A549 treated with Mapracorat at 1 μM for 4 hours (cell line): Measurements from ENCODE around the gene CCDC89. TPM values are rescaled to one million over a fixed set of nuclear protein-coding genes. Genes with fewer than 3 reads are reported as not detected.

ENCODE experiments used
- total RNA-seq: library from RNA; stranded (reverse); fragments of 200-300 nt; extraction: Qiagen RNA extraction; gene quantifications from 5 replicates; pipeline ENCODE4 v1.2.3, GENCODE V29; 2022

CCDC89 gene
- not detected in 5 replicates for total RNA-seq

GRCh38 chr11:85685820-85686459 lies at the start of gene CCDC89:
Gene CCDC89, minus strand, starts transcription at chr11:85686195. Its CDS starts 65 bp downstream, at chr11:85686130.

DNA sequence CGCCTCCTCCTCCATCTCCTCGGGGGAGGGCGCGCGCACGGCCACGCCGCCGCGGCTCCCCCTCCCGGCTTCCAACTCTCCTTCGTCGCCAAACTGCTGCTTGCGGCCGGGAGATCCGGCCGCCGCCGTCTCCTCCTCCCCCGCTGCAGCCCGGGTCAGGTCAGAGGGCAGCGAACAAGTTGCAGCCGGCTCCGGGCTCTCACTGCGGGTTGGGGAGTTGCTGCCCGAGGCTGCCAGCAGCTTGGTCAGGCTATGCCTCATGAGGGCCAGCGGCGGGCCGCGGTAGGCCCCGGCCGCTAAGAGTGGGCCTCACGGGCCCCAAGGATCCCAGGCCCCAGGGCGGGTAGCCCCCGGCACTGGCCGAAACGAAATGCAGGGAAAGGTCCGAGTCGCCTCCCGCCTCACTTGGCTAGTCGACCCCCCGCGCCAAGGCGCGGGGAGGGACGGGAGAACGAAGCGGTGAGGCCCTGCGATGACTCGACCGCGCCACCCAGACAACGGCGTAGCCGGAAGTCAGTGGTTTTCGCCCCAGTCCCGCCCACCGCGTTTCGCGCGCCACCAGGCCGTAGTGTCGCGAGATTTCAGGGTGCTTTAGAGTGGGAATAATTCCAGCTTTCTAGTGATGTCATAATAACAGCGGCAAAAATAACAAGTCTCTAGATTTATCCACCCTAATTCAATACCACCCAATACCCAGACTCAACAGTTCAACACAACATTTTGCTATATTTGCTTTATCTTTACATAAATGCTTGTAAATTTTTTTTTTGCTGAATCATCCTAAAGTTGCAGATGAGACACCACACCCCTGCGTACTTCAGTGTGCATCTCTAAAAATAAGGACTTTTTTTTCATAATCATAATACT lies 21.1 kb downstream of the CCDC89 start, which contains the start of gene CREBZF:
CREBZF (minus strand) TSS at position 515 of the 867 bp plus-strand sequence; CDS start at position 261, 254 bp downstream.

DNA sequence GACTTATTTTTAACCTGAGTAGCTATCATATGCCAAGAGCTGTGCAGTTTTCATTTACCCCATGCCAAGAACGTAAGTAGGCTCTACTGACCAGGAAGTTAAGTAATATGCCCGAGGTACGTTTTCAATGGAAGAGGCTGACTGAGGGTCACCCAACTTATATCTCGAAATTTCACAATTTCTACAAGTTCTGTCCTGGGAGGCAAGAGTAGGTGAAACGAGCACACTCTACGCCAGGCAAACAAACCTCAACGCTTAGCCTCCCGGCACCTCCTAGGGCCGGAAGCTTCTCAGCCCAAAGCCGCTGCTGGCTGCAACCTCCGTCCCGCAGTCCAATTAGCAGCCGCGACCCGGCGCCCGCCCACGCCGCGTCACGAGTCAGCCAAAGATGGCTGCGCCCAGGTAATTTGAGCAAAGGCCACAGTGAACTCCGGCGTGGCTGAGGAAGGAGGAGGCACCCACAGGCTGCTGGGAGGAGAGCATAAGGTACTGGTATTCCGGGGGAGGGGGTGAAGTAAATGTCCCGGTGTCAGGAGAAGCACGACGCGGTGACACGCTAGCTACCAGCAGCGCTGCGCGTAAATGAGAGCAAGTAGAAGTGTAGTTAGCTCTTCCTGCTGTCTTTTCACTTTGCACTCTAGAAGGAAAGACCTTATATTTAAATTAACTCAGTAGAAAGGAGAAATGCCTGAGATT lies 38.2 kb downstream of the CCDC89 start, which contains the start of gene TMEM126A:
TMEM126A (plus strand) TSS at position 364 of the 696 bp plus-strand sequence. CDS start 2,289 bp downstream, outside the sequence.

Other genes with a start within 250 kb of the CCDC89 start
- gene DLG2, start 58.9 kb downstream of the CCDC89 start, total RNA-seq: 0.16 to 0.34 TPM (median 0.27 TPM) in 4 of 5 replicates, not detected in the other
- 49.2 to 65.2 TPM (median 52.8 TPM) in 5 replicates for gene TMEM126B, start 57.6 kb downstream of the CCDC89 start, total RNA-seq
- gene TMEM126A, start 38.2 kb downstream of the CCDC89 start, total RNA-seq: 53.4 to 59.8 TPM (median 58.1 TPM) in 5 replicates
- gene CREBZF, start 21.1 kb downstream of the CCDC89 start, total RNA-seq: 20.9 to 29.5 TPM (median 27.8 TPM) in 5 replicates
- gene SYTL2, start 124.9 kb upstream of the CCDC89 start, total RNA-seq: 8.8 to 14.6 TPM (median 9.5 TPM) in 5 replicates
- gene CCDC83, start 169.2 kb upstream of the CCDC89 start, total RNA-seq: not detected in 5 replicates